COLO829 (cell line): Measurements from ENCODE around the gene KCNJ15.
A peak's percentile ranks its signal among the peaks of the same experiment; 100 is the strongest.
"Not testable (repeated sequence)": the region's sequence is repeated elsewhere in the genome, so short reads cannot be mapped to it uniquely, and the experiment has no call there.

Experiments
- DNase-seq: peaks from one replicate; pipeline ENCODE4 v3.0.0; 2012; ENCODE audit warnings: low spot score

The KCNJ15 gene

GRCh38 chr21:38256599-38257302 is at the start of gene KCNJ15:
Gene KCNJ15, plus strand, starts transcription at chr21:38256991. Its CDS starts 42,271 bp downstream, at chr21:38299262.
- no peak for DNase-seq

GRCh38 chr21:38208118-38208517 is 48.7 kb upstream of the KCNJ15 start:
- no peak for DNase-seq

GRCh38 chr21:38211321-38211720 is 45.5 kb upstream of the KCNJ15 start:
- DNase-seq, result no peak

GRCh38 chr21:38212706-38213105 is 44.1 kb upstream of the KCNJ15 start:
- no peak for DNase-seq

GRCh38 chr21:38219049-38219628 is 37.7 kb upstream of the KCNJ15 start:
- peak; percentile 49 for DNase-seq

- no peak for DNase-seq
Observed at GRCh38 chr21:38220270-38220737, 36.5 kb upstream of the KCNJ15 start.

GRCh38 chr21:38221594-38221993 is 35.2 kb upstream of the KCNJ15 start:
- no peak for DNase-seq

GRCh38 chr21:38223893-38224540 is 32.8 kb upstream of the KCNJ15 start:
- no peak for DNase-seq

- DNase-seq, result no peak
Observed at GRCh38 chr21:38227401-38227800, 29.4 kb upstream of the KCNJ15 start.

GRCh38 chr21:38228115-38228514 is 28.7 kb upstream of the KCNJ15 start:
- DNase-seq, result no peak

GRCh38 chr21:38228537-38228936 is 28.3 kb upstream of the KCNJ15 start:
- no peak for DNase-seq

GRCh38 chr21:38229260-38229877 is 27.4 kb upstream of the KCNJ15 start:
- DNase-seq, result no peak

- DNase-seq, result no peak
Observed at GRCh38 chr21:38234395-38235142, 22.2 kb upstream of the KCNJ15 start.

- DNase-seq, result not testable (repeated sequence)
Observed at GRCh38 chr21:38235251-38235650, 21.5 kb upstream of the KCNJ15 start.

- no peak for DNase-seq
Observed at GRCh38 chr21:38236232-38236631, 20.6 kb upstream of the KCNJ15 start.

- DNase-seq, result no peak
Observed at GRCh38 chr21:38239672-38240071, 17.1 kb upstream of the KCNJ15 start.

GRCh38 chr21:38240129-38240528 is 16.7 kb upstream of the KCNJ15 start:
- DNase-seq, result no peak

- DNase-seq, result no peak
Observed at GRCh38 chr21:38241029-38241740, 15.6 kb upstream of the KCNJ15 start.

GRCh38 chr21:38242061-38242460 is 14.7 kb upstream of the KCNJ15 start:
- no peak for DNase-seq

GRCh38 chr21:38243732-38244406 is 12.9 kb upstream of the KCNJ15 start:
- DNase-seq, result no peak

- DNase-seq, result no peak
Observed at GRCh38 chr21:38244407-38244787, 12.4 kb upstream of the KCNJ15 start.
